NCI-H2227 treated with DMSO at 0.1 percent for 48 hours (cell line): Measurements from ENCODE around the gene SYNPR.
"Not testable (repeated sequence)": the region's sequence is repeated elsewhere in the genome, so short reads cannot be mapped to it uniquely, and the experiment has no call there.

Experiments
- DNase-seq: peaks from one replicate; lab custom pipeline; 2025; lab: John Stamatoyannopoulos, UW

SYNPR gene

GRCh38 chr3:63624941-63625560 lies 346.9 kb downstream of the SYNPR start:
- no peak for DNase-seq

DNA sequence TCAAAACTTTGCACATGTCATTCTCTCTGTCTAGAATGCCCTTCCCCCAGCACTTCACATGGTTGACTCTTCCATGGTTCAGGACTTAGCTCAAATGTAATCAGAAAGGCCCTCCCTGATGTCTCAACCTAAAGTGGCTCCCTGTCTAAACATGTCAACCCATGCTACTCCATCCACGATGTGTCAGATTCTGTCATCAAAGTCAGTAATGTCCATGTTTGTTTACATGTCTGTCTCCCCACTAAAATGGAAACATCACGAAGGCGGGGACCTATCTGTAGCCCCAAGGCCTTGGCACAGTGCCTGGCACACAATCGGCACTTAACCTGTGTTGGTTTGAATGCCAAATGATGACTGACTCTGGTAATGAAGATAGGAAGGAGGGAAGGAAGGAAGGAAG lies 353.6 kb downstream of the SYNPR start:
- no peak for DNase-seq

GRCh38 chr3:63635186-63635585 lies 357.1 kb downstream of the SYNPR start:
- DNase-seq: no peak

- DNase-seq: no peak
Observed at GRCh38 chr3:63639806-63640205, 361.7 kb downstream of the SYNPR start.

DNA sequence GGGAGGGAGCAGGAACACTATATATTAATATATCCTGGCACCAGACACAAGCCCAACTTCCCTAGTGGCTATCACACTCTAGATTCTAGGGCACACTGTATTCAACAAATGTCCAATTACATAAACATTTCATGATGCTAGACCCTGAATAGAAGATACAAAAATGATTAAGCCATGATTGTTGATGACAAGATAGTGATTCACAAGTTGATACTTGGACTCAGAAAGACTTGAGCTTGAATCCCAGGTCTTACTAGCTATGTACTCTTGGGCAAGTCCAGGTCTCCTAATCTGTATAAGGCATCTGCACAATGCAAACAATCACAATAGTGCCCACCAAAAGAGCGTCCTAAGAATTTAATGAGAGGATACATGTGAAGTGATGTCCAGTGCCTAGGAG lies 364.4 kb downstream of the SYNPR start:
- DNase-seq: no peak

GRCh38 chr3:63644212-63644797 lies 366.2 kb downstream of the SYNPR start:
- peak; percentile 40 for DNase-seq

- not testable (repeated sequence) for DNase-seq
Observed at GRCh38 chr3:63644928-63645781, 367.0 kb downstream of the SYNPR start.

DNA sequence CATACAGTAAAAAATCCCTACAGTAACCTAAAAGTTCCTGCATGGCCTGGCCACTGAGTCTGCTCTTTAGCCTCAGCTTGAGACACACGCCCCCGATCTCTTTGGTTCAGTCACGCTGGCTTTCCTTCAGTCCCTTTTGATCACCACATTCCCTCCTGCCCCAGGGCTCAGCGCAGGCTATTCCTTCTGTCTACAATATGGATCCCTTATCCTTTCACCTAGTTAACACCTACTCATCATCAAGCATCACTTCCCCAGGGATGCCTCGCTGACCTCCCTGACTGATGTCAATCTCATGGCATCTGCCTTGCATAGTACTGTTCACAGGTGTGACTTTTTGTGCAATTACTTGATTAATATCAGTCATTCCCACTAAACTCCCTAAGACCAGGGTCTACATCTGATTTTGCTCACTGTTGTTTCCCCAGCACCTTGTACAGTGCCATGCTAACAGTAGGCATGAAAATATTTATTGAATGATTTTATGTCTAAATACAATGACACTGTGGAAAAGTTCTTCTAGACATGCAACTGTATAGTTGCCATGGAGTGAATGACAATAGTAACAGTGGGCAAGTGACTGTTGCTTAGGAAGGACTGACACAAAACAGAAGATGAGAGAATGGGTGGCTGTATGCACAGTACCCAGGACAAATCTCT lies 374.1 kb downstream of the SYNPR start, which contains the start of gene SNTN:
SNTN (plus strand) TSS at position 610 of the 660 bp plus-strand sequence; CDS start at position 623, 13 bp downstream.
- DNase-seq: no peak

GRCh38 chr3:63654211-63654610 lies 376.1 kb downstream of the SYNPR start:
- no peak for DNase-seq

GRCh38 chr3:63654931-63655330 lies 376.8 kb downstream of the SYNPR start:
- no peak for DNase-seq

DNA sequence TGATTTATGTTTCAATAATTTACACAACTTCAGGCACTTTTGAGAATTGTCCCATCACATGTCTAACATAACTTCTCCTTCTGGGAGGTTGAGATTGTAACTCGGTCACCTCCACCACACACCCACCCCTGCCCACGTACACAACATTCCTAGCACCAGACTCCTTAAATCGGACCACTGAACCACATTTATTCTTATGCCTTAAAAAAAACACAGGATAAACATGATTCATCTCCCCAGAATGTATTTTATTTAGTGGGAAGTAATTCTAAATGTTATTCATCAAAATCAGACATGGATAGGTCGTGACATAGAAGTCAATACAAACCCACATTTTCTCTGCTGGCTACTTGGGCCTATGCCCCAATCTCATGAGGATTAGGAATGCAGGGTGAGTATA lies 377.4 kb downstream of the SYNPR start:
- no peak for DNase-seq

DNA sequence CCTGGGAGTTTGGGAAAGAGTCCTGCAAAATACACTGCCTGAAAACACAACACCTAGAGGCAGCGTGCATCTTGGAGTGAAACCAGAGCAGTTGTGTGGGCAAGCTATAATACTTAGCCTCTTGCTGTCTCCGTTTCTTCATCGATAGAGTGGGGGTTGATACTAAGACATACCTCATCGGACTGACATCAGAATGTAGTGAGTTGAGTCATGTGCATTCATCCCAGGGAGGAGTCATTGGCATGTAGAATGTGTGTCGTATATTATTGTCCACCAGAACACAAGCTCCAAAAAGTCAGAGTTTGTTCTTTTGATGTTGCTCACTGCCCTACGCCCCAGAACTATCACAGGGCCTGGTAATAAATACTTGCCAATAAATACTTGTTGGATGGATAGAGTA lies 378.7 kb downstream of the SYNPR start:
- no peak for DNase-seq

- no peak for DNase-seq
Observed at GRCh38 chr3:63661242-63661641, 383.1 kb downstream of the SYNPR start.

- DNase-seq: no peak
Observed at GRCh38 chr3:63662011-63662410, 383.9 kb downstream of the SYNPR start.

DNA sequence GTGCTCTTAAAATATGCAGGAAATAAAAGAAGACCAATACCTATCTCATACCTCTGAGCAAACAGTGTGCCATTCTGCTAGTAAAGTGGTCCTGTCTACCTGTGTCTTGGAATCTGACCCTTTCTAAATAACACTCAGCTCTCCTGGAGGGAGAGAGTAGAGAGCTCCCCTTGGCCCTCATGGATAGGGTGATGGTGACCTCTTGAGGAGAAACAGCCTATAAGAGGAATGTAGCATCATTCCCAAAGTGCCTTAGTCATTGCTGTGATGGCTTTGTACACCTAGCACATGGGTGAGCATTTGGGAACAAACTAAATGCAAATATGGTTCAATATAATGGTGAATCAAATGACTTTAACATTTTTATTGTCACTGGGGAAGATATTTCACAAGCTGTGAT lies 384.4 kb downstream of the SYNPR start:
- DNase-seq: no peak
